Esophagus squamous epithelium (tissue), 5 donors: Measurements from ENCODE around the gene ATXN1. TPM values are rescaled to one million over a fixed set of nuclear protein-coding genes. Genes with fewer than 3 reads are reported as not detected.
"Not testable (repeated sequence)": the region's sequence is repeated elsewhere in the genome, so short reads cannot be mapped to it uniquely, and the experiment has no call there.

Experiments used
- DNase-seq: peaks from one replicate; lab custom pipeline; 2025; lab: John Stamatoyannopoulos, UW
- H3K27ac ChIP-seq, 4 donors: fragments of 200-600 bp; sonication (generic); one replicate each; pipeline ENCODE4 v1.5.1; 2016 to 2019; ENCODE audit warnings: mild to moderate bottlenecking in 1 of 4
- H3K27me3 ChIP-seq, 4 donors: fragments of 200-600 bp; sonication (generic); 1 replicate in 3 of 4; 2 replicates in 1 of 4; pipeline versions ENCODE4 v1.5.1 to v1.6.0; 2017 to 2021; ENCODE audit warnings: antibody characterized with exemption in 1 of 4
- H3K36me3 ChIP-seq, 3 donors: fragments of 200-600 bp; sonication (generic); one replicate each; pipeline ENCODE4 v1.5.1; 2016 to 2019
- H3K4me1 ChIP-seq, 3 donors: fragments of 200-600 bp; sonication (generic); one replicate each; pipeline ENCODE4 v1.5.1; 2017 to 2019
- H3K4me3 ChIP-seq, 4 donors: fragments of 200-600 bp; sonication (generic); 1 replicate in 3 of 4; 2 replicates in 1 of 4; pipeline ENCODE4 v1.5.1; 2016 to 2019; ENCODE audit warnings: mild to moderate bottlenecking in 2 of 4, moderate library complexity in 1 of 4
- H3K9me3 ChIP-seq, 3 donors: fragments of 200-600 bp; sonication (generic); one replicate each; pipeline ENCODE4 v1.5.1; 2016 to 2019
- POLR2A ChIP-seq, 4 donors: fragments of 450-650 bp; IDR thresholded peaks; one replicate each; pipeline ENCODE4 v1.6.1; 2017; ENCODE audit warnings: antibody characterized with exemption in 4 of 4, mild to moderate bottlenecking in 4 of 4, moderate library complexity in 3 of 4
- WGBS, 2 donors: methylation state at CpG; one replicate each; pipeline ENCODE4 v1.1.5; 2018; 5-methylcytosine and 5-hydroxymethylcytosine counted together
- intact Hi-C: fragments of 100-400 bp; cut with DNase I; formaldehyde crosslinking; loops from one replicate; pipeline ENCODE4 v1.15.0; 2022
- total RNA-seq, 4 donors: library from RNA; depleted of rRNA; stranded (reverse); fragments of >200 nt; gene quantifications; one replicate each; pipeline ENCODE4 v1.1.0, GENCODE V29; 2016
- TF ChIP-seq, protein P1 (sequence below), 6 experiments: fragments of 450-650 bp in 4 of 6; fragments of 200-600 bp in 2 of 6; sonication (generic) in 2 of 6; IDR thresholded peaks; one replicate each; pipeline ENCODE4 v1.5.1; 2016 to 2019; ENCODE audit warnings: antibody characterized with exemption in 6 of 6, mild to moderate bottlenecking in 4 of 6, moderate library complexity in 4 of 6
- donor health status: DM: yes; HTN: yes; CAD: no.

The ATXN1 gene
- total RNA-seq, 4 donors from 2014 or later, result 17.5 to 50.5 (median 28.5) TPM

DNA sequence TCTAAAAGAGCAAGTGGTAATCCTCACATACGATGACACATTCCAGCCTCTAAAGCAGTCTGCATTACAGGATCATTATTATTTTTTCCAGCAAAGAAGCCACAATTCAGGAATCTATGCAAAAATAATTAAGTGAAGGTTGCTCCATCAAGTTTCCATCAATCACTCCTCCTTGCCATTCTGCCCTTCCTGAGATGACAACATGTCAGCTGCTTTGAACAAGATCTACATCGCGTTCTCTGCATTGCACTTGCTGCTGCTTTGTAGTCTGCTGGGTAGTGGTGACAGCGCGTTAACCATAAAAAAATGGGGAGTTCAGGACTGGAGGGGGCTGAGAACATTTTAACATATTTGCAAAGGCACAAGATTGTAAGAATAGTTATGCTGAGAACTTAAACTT lies 375.2 kb downstream of the ATXN1 start:
- Histone ChIP-seq H3K4me3 (no peak overlapping the region), H3K4me1 (peaks cover 0 to 23% (median 0%) of the 10 kb centered on the region in 3 donors), H3K27ac (no peak overlapping the region), H3K9me3 (no peaks in the 10 kb centered on the region), H3K27me3 (no peaks in the 10 kb centered on the region), H3K36me3 (peaks cover 0 to 3% (median 0%) of the 10 kb centered on the region in 3 donors)
- no peak for DNase-seq
- WGBS, 2 donors, result 79 to 94% methylated on average over 5 of the region's 5 CpGs
- TF ChIP-seq, protein P1, sequence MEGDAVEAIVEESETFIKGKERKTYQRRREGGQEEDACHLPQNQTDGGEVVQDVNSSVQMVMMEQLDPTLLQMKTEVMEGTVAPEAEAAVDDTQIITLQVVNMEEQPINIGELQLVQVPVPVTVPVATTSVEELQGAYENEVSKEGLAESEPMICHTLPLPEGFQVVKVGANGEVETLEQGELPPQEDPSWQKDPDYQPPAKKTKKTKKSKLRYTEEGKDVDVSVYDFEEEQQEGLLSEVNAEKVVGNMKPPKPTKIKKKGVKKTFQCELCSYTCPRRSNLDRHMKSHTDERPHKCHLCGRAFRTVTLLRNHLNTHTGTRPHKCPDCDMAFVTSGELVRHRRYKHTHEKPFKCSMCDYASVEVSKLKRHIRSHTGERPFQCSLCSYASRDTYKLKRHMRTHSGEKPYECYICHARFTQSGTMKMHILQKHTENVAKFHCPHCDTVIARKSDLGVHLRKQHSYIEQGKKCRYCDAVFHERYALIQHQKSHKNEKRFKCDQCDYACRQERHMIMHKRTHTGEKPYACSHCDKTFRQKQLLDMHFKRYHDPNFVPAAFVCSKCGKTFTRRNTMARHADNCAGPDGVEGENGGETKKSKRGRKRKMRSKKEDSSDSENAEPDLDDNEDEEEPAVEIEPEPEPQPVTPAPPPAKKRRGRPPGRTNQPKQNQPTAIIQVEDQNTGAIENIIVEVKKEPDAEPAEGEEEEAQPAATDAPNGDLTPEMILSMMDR (IDR thresholded peaks at IDR 0.05), result no peak
- no peak for TF ChIP-seq POLR2A (IDR thresholded peaks at IDR 0.05)
- intact Hi-C loops, result no loop called here

DNA sequence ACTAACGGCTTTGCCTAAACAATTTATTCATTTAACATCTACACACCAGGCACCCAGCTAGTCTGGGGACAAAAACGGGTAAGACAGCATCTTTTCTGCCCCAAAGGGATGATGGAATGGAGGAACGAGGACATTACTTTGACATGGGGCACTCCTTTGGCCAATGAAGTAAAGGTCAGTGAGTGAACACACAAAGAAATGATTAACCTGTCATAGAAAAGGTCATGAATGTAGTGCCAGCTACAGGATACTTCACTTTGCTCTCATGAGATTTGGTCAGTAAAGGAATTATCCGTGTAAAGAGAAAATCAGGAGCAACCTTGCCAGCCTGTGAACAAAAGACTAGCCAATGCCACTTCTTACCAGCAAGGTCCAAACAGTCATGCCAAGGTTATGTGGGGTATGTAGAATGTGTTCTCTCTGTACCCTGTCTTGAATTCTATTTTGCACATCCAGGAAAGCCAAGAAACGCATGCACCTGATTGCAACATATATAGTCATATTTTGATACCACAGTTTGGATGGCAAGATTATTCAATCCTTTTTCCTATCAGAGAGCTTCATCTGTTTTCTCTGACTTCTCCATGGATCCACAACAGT lies 377.6 kb downstream of the ATXN1 start:
- no peak overlapping the region for H3K27ac ChIP-seq
- H3K36me3 ChIP-seq, result peaks cover 0 to 3% (median 0%) of the 10 kb centered on the region in 3 donors
- H3K27me3 ChIP-seq, result no peaks in the 10 kb centered on the region
- DNase-seq, result no peak
- WGBS, 2 donors, result 84 to 91% methylated on average over 5 of the region's 5 CpGs
- H3K4me3 ChIP-seq, result no peak overlapping the region
- TF ChIP-seq, protein P1 (IDR thresholded peaks at IDR 0.05), result no peak
- no peak for TF ChIP-seq POLR2A (IDR thresholded peaks at IDR 0.05)
- H3K9me3 ChIP-seq, result no peaks in the 10 kb centered on the region
- intact Hi-C loops, result no loop called here
- H3K4me1 ChIP-seq, result peaks cover 0 to 2% (median 0%) of the 10 kb centered on the region in 3 donors

GRCh38 chr6:16381968-16382367 lies 379.3 kb downstream of the ATXN1 start:
- intact Hi-C loops, result not testable (repeated sequence)
- 79 to 92% methylated on average over 3 of the region's 3 CpGs for WGBS, 2 donors

DNA sequence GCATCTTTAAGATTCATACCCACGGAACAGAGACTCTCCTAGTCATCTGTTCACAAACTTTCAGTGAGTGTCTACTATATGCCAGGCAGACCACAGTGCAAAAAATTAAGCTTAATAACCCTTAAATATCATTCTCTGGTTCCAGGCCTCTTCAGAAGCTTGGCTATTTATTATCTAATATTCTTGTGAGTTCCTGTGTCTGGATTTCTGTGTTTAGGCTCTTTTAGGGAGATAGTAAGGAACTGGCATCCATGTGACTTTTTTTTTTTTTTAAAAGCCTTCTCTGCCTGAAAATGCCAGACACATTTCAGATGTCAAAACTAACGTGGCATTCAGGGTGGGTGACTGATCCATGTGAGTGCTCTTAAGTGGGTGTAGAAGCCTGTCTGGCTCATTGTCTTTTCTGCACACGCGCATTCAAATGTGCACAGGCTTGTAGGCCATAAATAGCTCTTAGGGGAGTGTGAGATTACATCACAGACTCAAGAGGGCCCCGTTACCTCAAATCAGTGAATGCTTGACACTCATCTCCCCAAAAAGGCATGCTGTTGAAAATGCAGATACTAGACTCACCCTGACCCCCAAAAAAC lies 380.9 kb downstream of the ATXN1 start:
- intact Hi-C loops, result no loop called here
- Histone ChIP-seq H3K4me1 (peaks cover 1 to 15% (median 7%) of the 10 kb centered on the region in 3 donors), H3K27ac (no peak overlapping the region), H3K4me3 (no peak overlapping the region), H3K9me3 (no peaks in the 10 kb centered on the region), H3K27me3 (no peaks in the 10 kb centered on the region), H3K36me3 (peaks cover 0 to 3% (median 0%) of the 10 kb centered on the region in 3 donors)
- DNase-seq, result no peak
- no peak for TF ChIP-seq POLR2A (IDR thresholded peaks at IDR 0.05)
- TF ChIP-seq, protein P1 (IDR thresholded peaks at IDR 0.05), result no peak
- 56 to 74% methylated on average over 4 to 5 of the region's 5 CpGs for WGBS, 2 donors

More at GRCh38 chr6:16381968-16382367, 379.3 kb downstream of the ATXN1 start:
- not testable (repeated sequence) for H3K27me3 ChIP-seq, H3K27ac ChIP-seq, H3K36me3 ChIP-seq, H3K4me1 ChIP-seq, DNase-seq, H3K9me3 ChIP-seq, H3K4me3 ChIP-seq

DNA sequence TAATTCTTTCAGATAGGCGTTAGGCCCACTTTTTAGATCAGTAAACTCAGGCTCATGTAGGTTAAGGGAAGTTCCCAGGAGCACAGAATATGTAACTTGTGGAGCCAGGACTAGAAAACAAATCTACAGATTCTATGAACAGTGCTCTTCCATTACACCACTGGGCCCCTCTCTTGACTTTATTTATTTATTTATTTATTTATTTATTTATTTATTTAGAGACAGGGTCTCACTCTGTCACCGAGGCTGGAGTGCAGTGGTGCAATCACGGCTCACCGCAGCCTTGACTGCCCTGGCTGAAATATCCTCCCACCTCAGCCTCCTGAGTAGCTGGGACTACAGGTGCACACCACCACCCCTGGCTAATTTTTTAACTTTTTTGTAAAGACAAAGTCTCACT lies 382.9 kb downstream of the ATXN1 start:
- H3K4me3 ChIP-seq, H3K27me3 ChIP-seq, DNase-seq, H3K36me3 ChIP-seq, H3K9me3 ChIP-seq, intact Hi-C loops, H3K27ac ChIP-seq: not testable (repeated sequence)
- WGBS, 2 donors, result 96 to 97% methylated on average over 4 of the region's 4 CpGs
- H3K4me1 ChIP-seq, result peaks cover 7 to 25% (median 12%) of the 10 kb centered on the region in 3 donors

DNA sequence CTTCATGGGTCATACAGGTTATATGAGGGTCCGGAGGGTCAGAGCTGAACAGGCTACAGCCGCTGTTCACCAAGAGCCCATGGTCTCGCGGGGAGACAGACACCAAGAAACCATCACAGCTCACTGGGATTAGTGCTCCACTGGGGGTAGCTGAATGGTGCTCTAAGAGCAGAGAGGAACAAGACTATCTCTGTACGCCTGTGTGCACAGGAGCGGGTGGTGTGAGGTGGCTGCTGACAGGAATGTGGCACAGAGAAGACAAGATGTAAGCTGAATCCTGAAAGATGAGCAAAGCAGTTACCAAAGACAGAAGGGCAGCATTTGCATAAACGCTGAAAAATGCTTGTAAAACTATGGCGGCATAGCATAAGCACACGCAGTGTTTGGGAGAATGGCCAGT lies 383.8 kb downstream of the ATXN1 start:
- 94 to 100% methylated on average over 5 to 8 of the region's 9 CpGs for WGBS, 2 donors
- Histone ChIP-seq H3K4me1 (peaks cover 7 to 25% (median 12%) of the 10 kb centered on the region in 3 donors), H3K4me3 (no peak overlapping the region), H3K36me3 (peaks cover 0 to 3% (median 0%) of the 10 kb centered on the region in 3 donors), H3K27ac (no peak overlapping the region), H3K9me3 (no peaks in the 10 kb centered on the region), H3K27me3 (no peaks in the 10 kb centered on the region)
- TF ChIP-seq, protein P1 (IDR thresholded peaks at IDR 0.05), result no peak
- no peak for TF ChIP-seq POLR2A (IDR thresholded peaks at IDR 0.05)
- intact Hi-C loops, result no loop called here
- DNase-seq, result no peak
